Tibial artery (tissue), 4 donors: ENCODE measurements around the gene MCAT.

Experiments used
- DNase-seq, 2 donors: peaks; one replicate each; pipeline ENCODE4 v3.0.0-alpha.2; 2019
- H3K27ac ChIP-seq, 2 donors: fragments of 200-600 bp; sonication (generic) in 1 of 2; 1 replicate in 1 of 2; 2 replicates in 1 of 2; pipeline ENCODE4 v1.5.1; 2018 to 2019; ENCODE audit warnings: mild to moderate bottlenecking in 1 of 2
- H3K27me3 ChIP-seq, 2 donors: fragments of 200-600 bp; sonication (generic) in 1 of 2; one replicate each; pipeline versions ENCODE4 v1.5.1 to v1.6.0; 2016 to 2019
- H3K36me3 ChIP-seq, 3 donors: fragments of 200-600 bp; sonication (generic) in 2 of 3; one replicate each; pipeline ENCODE4 v1.5.1; 2016 to 2019; ENCODE audit warnings: mild to moderate bottlenecking in 2 of 3
- H3K4me1 ChIP-seq, 4 donors: fragments of 200-600 bp; sonication (generic) in 2 of 4; 1 replicate in 3 of 4; 2 replicates in 1 of 4; pipeline ENCODE4 v1.5.1; 2016 to 2019
- H3K4me3 ChIP-seq, 2 donors: fragments of 200-600 bp; sonication (generic) in 1 of 2; 1 replicate in 1 of 2; 2 replicates in 1 of 2; pipeline ENCODE4 v1.5.1; 2018 to 2019; ENCODE audit warnings: mild to moderate bottlenecking in 2 of 2
- H3K9me3 ChIP-seq, 3 donors: fragments of 200-600 bp; sonication (generic) in 1 of 3; one replicate each; pipeline ENCODE4 v1.5.1; 2016 to 2019
- intact Hi-C: fragments of 100-400 bp; cut with DNase I; formaldehyde crosslinking; loops from one replicate; pipeline ENCODE4 v1.15.0; 2023; ENCODE audit warnings: low total_unique reads
- TF ChIP-seq, protein P1 (sequence below), 2 experiments: fragments of 200-600 bp in 1 of 2; fragments of 450-650 bp in 1 of 2; IDR thresholded peaks; one replicate each; pipeline ENCODE4 v1.5.1; 2017 to 2019; ENCODE audit warnings: antibody characterized with exemption in 2 of 2, mild to moderate bottlenecking in 1 of 2, moderate library complexity in 1 of 2

Gene MCAT

GRCh38 chr22:43176090-43176489, 32.9 kb upstream of the MCAT start:
- H3K9me3 ChIP-seq, result no peaks in the 10 kb centered on the region
- no peak overlapping the region for H3K4me3 ChIP-seq
- TF ChIP-seq, protein P1, sequence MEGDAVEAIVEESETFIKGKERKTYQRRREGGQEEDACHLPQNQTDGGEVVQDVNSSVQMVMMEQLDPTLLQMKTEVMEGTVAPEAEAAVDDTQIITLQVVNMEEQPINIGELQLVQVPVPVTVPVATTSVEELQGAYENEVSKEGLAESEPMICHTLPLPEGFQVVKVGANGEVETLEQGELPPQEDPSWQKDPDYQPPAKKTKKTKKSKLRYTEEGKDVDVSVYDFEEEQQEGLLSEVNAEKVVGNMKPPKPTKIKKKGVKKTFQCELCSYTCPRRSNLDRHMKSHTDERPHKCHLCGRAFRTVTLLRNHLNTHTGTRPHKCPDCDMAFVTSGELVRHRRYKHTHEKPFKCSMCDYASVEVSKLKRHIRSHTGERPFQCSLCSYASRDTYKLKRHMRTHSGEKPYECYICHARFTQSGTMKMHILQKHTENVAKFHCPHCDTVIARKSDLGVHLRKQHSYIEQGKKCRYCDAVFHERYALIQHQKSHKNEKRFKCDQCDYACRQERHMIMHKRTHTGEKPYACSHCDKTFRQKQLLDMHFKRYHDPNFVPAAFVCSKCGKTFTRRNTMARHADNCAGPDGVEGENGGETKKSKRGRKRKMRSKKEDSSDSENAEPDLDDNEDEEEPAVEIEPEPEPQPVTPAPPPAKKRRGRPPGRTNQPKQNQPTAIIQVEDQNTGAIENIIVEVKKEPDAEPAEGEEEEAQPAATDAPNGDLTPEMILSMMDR (IDR thresholded peaks at IDR 0.05), result no peak
- intact Hi-C loops, result no loop called here
- no peak for DNase-seq
- no peaks in the 10 kb centered on the region for H3K4me1 ChIP-seq
- H3K36me3 ChIP-seq, result peaks cover 56 to 97% (median 66%) of the 10 kb centered on the region in 3 donors
- H3K27ac ChIP-seq, result no peak overlapping the region
- H3K27me3 ChIP-seq, result no peaks in the 10 kb centered on the region

DNA sequence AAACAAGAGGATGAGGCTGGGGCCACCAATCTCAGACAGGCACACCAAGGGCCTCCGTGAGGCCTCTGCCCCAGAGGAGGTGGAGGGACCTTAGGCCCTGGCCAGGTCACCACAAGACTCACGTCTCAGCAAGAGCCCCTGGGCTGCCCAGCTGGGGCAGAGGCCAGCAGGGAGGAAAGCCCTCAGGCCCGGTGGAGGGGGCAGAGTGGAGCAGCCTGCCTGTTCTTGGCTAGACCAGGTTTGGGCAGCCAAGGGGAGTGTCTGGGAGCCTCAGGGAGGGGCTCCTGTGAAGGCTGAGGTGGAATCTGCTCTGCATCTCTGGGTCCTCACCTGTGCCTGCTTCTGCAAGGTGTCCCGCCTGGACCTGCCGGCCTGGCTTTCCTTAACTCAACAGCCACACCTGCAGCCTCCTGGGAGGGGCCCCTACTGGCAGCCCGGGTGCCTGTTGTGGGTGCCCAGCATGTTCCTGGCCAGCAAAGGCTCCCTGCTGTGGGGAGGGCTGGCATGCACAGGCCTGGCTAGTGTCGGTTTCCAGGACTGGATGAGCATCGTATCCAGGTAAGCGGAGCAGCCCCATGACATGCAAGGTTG, 31.8 kb upstream of the MCAT start:
- no peak for DNase-seq
- Histone ChIP-seq H3K27ac (no peak overlapping the region), H3K9me3 (no peaks in the 10 kb centered on the region), H3K4me3 (no peak overlapping the region), H3K4me1 (no peaks in the 10 kb centered on the region), H3K36me3 (peaks cover 56 to 98% (median 74%) of the 10 kb centered on the region in 3 donors), H3K27me3 (no peaks in the 10 kb centered on the region)
- TF ChIP-seq, protein P1 (IDR thresholded peaks at IDR 0.05), result no peak
- intact Hi-C loops, result no loop called here

DNA sequence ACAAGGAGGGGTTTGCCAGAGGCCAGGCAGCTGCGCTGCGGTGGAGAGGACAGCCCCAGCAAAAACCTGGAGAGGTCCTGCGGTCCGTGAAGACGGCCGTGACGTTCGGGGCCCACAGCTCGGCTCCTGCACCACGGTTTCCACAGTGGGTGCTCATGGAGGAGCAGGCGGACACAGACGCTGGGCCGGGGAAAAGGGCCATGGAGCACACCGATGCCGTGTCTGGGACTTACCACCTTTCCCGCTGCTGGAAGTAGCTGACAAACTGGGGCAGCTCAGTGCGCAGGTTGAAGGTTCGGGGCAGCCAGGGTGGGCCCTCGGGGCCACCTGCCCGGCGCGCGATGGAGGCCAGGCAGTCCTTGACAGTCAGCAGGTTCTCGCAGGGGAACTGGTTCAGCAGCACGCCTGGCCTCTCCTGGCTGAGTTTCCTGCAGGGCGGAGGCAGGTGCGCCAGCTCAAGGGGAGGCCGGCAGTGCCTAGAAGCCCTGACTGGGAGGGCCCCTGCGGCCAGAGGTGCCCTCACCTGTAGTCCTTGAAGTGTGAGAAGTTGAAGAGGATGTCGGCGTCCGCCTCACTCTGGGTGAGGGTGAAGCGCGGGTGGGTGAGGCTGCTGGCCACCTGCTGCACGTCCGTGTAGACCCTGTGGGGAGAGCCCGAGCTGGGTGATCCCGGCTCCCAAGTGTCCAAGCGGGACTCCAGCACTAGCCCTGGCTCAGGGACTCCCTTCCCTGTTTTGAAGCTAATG, 30.9 kb upstream of the MCAT start:
- intact Hi-C loops, result no loop called here
- H3K36me3 ChIP-seq, result peaks cover 47 to 98% (median 70%) of the 10 kb centered on the region in 3 donors
- no peak for DNase-seq
- H3K27me3 ChIP-seq, result no peaks in the 10 kb centered on the region
- TF ChIP-seq, protein P1 (IDR thresholded peaks at IDR 0.05), result no peak
- H3K4me1 ChIP-seq, result no peaks in the 10 kb centered on the region
- H3K4me3 ChIP-seq, result no peak overlapping the region
- no peaks in the 10 kb centered on the region for H3K9me3 ChIP-seq
- no peak overlapping the region for H3K27ac ChIP-seq

- Histone ChIP-seq H3K4me1 (peaks cover 0 to 5% (median 3%) of the 10 kb centered on the region in 4 donors), H3K27me3 (no peaks in the 10 kb centered on the region), H3K36me3 (peaks cover 42 to 98% (median 67%) of the 10 kb centered on the region in 3 donors), H3K9me3 (no peaks in the 10 kb centered on the region), H3K27ac (no peak overlapping the region), H3K4me3 (no peak overlapping the region)
- DNase-seq, result no peak
- intact Hi-C loops, result no loop called here
- TF ChIP-seq, protein P1 (IDR thresholded peaks at IDR 0.05), result no peak
Measured at GRCh38 chr22:43173566-43173965, 30.4 kb upstream of the MCAT start.

DNA sequence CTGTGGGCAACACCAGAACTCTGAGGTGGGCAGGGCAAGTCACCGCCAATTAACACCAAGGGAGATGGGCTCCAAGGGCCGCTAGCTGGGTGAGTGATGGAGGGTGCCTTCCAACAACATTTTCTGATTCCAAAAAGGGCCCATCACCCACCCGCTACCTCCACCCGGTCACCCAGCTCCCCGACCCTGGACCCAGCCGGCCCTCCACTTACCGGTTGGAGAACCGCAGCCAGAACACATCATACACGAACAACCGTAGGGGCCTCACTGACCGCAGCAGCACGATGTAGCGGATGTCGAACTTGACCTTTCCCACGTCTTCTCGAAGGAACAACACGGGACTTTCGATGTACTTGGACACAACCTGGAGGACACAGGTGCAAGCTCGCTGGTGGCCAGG, 29.0 kb upstream of the MCAT start:
- intact Hi-C loops, result no loop called here
- DNase-seq, result no peak
- Histone ChIP-seq H3K4me3 (no peak overlapping the region), H3K9me3 (no peaks in the 10 kb centered on the region), H3K4me1 (peaks cover 0 to 7% (median 5%) of the 10 kb centered on the region in 4 donors), H3K27ac (no peak overlapping the region), H3K27me3 (no peaks in the 10 kb centered on the region), H3K36me3 (peaks cover 42 to 99% (median 70%) of the 10 kb centered on the region in 3 donors)
- TF ChIP-seq, protein P1 (IDR thresholded peaks at IDR 0.05), result no peak
